GM12874 (cell line): Measurements from ENCODE around the gene TMEM132C.

Experiments
- TF ChIP-seq, protein P1 (sequence below): IDR thresholded peaks from 2 replicates; pipeline ENCODE4 v1.5.1; 2011; ENCODE audit warnings: low read depth, mild to moderate bottlenecking, control low read depth, low read length, moderate library complexity; ENCODE audit not compliant: insufficient read depth

The TMEM132C gene

DNA sequence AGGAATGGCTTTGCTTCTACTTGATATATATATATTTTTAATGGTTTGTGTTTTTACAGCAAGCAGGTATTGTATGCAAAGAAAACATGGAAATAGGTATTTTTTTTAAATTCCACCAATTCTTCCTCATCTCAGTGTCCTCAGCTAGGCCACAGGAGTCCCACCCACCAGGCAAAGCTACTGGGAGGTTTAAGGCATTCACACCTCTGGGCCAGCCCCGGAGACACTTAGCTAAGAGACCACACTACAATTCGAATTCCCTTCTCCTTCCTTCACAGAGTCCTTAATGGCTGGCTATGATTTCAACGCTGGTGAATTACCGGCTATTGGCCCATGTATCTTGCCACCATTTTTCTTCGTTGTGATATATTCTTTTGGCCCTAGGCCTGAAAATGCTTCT, 485.4 kb downstream of the TMEM132C start:
- TF ChIP-seq, protein P1, sequence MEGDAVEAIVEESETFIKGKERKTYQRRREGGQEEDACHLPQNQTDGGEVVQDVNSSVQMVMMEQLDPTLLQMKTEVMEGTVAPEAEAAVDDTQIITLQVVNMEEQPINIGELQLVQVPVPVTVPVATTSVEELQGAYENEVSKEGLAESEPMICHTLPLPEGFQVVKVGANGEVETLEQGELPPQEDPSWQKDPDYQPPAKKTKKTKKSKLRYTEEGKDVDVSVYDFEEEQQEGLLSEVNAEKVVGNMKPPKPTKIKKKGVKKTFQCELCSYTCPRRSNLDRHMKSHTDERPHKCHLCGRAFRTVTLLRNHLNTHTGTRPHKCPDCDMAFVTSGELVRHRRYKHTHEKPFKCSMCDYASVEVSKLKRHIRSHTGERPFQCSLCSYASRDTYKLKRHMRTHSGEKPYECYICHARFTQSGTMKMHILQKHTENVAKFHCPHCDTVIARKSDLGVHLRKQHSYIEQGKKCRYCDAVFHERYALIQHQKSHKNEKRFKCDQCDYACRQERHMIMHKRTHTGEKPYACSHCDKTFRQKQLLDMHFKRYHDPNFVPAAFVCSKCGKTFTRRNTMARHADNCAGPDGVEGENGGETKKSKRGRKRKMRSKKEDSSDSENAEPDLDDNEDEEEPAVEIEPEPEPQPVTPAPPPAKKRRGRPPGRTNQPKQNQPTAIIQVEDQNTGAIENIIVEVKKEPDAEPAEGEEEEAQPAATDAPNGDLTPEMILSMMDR, result no peak

DNA sequence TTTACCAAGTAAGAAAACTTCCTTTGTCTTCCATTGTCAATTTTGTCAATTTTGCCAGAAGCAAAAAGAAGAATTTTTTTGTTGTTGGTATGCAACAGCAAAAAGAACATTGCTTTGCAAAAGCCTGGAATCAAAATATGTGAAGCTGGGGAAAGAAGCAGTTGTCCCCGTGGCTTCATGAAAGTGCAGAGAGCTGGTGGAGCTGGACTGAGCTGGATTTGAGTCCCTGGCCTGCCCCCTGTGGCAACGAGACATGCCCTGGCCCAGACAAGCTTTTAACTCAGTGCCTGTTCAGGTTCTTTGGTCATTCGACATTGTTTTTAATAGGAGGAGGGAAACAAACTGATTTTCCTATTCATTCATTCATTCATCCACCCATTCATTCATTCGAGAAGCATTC, 486.5 kb downstream of the TMEM132C start:
- TF ChIP-seq, protein P1, result no peak

DNA sequence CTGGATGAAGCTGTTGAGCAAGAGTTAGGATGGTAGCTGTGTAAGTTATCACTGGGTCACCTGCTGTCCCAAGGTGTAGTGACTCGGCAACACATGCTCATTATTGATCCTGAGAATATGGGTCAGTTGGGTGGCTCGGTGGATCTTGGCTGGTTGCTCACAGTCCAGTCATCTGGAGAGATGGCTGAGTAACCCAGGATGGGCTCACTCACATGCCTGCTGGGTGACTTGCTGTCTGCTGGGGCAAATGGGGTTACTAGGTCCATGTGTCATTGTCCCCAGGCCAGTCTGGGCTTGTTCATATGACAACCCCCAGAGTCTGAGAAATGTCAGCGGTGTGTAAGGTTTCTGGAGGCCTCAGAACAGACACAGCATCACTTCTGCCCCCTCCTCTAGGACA, 487.3 kb downstream of the TMEM132C start:
- TF ChIP-seq, protein P1, result no peak

DNA sequence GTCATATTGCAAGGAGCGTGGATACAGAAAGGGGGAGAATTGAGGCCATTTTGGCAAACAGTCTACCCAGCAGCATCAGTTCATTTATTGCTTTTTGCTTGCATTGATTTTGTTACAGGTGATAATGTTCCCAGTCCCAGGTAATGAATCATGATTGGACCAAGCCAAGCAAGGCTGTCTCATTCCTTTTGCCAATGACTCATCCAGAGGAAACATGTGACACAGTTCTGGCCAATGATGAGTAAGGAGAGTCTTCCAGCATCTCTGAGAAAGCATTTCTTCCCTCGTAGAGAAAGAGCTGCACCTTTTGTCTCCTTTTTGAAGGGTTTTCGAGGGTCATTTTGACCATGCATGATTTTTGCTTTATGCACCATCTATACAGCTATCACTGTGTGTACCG, 488.6 kb downstream of the TMEM132C start:
- TF ChIP-seq, protein P1, result no peak
